PC-9 (cell line): ENCODE measurements around the gene RAB40C. TPM values are rescaled to one million over a fixed set of nuclear protein-coding genes. Genes with fewer than 3 reads are reported as not detected.

Experiments
- BruUV-seq: library from RNA; stranded (reverse); fragments of 400-500 nt; replicated peaks from 2 replicates; lab custom pipeline; 2021; lab: Mats Ljungman, UMichigan
- CTCF ChIA-PET: fragments of 300-600 bp; sonication (Branson Sonifier 250); formaldehyde crosslinking; loops from one replicate; lab custom pipeline; 2022; ENCODE audit warnings: antibody characterized with exemption; lab: Charles Lee
- POLR2A ChIA-PET: fragments of 300-600 bp; sonication (Branson Sonifier 250); formaldehyde crosslinking; loops from one replicate; lab custom pipeline; 2022; ENCODE audit warnings: antibody characterized with exemption; ENCODE audit not compliant: unreplicated experiment; lab: Charles Lee
- DNase-seq, 2 experiments: peaks; one replicate each; pipeline versions ENCODE4 v3.0.0 to v3.0.0-alpha.2; 2015 to 2022; ENCODE audit warnings: mixed read lengths in 1 of 2
- H2AFZ ChIP-seq: fragments of 200-600 bp; sonication (generic); 2 replicates; pipeline ENCODE4 v1.8.1; 2017; ENCODE audit warnings: antibody characterized with exemption
- H3F3A ChIP-seq: fragments of 200-600 bp; sonication (generic); 2 replicates; pipeline ENCODE4 v1.8.1; 2017; ENCODE audit warnings: antibody characterized with exemption, mild to moderate bottlenecking, low read depth; ENCODE audit not compliant: insufficient read depth
- H3K27ac ChIP-seq: fragments of 200-600 bp; sonication (generic); 2 replicates; pipeline ENCODE4 v1.6.1; 2016; ENCODE audit warnings: mixed run types
- H3K27me3 ChIP-seq: fragments of 200-600 bp; sonication (generic); 2 replicates; pipeline ENCODE4 v1.6.1; 2016; ENCODE audit warnings: low read depth, mixed run types; ENCODE audit not compliant: insufficient read depth
- H3K36me3 ChIP-seq: fragments of 200-600 bp; sonication (generic); 2 replicates; pipeline ENCODE4 v1.6.1; 2016; ENCODE audit warnings: low read depth, mixed run types
- H3K4me1 ChIP-seq: fragments of 200-600 bp; sonication (generic); replicated peaks from 2 replicates; pipeline ENCODE4 v1.6.1; 2016; ENCODE audit warnings: mixed run types; ENCODE audit not compliant: insufficient read depth
- H3K4me2 ChIP-seq: fragments of 200-600 bp; sonication (generic); 2 replicates; pipeline ENCODE4 v1.6.1; 2017; ENCODE audit warnings: mixed run types
- H3K4me3 ChIP-seq: fragments of 200-600 bp; sonication (generic); 2 replicates; pipeline ENCODE4 v1.6.1; 2016; ENCODE audit warnings: mixed run types
- H3K79me2 ChIP-seq: fragments of 200-600 bp; sonication (generic); 2 replicates; pipeline ENCODE4 v1.6.1; 2017; ENCODE audit warnings: low read depth, mixed run types
- H3K9me2 ChIP-seq: fragments of 200-600 bp; sonication (generic); 2 replicates; pipeline ENCODE4 v1.8.1; 2017; ENCODE audit warnings: mild to moderate bottlenecking; ENCODE audit not compliant: insufficient read depth
- H3K9me3 ChIP-seq: fragments of 200-600 bp; sonication (generic); 2 replicates; pipeline ENCODE4 v1.8.1; 2016; ENCODE audit warnings: low read depth; ENCODE audit not compliant: insufficient read depth
- H4K20me1 ChIP-seq: fragments of 200-600 bp; sonication (generic); 2 replicates; pipeline ENCODE4 v1.8.1; 2017; ENCODE audit not compliant: insufficient read depth
- EZH2 ChIP-seq: fragments of 200-600 bp; sonication (generic); IDR thresholded peaks from 2 replicates; pipeline ENCODE4 v1.8.0; 2017; ENCODE audit warnings: antibody characterized with exemption, low read depth
- intact Hi-C: fragments of 100-400 bp; cut with micrococcal nuclease; formaldehyde crosslinking; loops from one replicate; pipeline ENCODE4 v1.10.0; 2022; ENCODE audit not compliant: unreplicated experiment
- total RNA-seq: library from RNA; stranded (reverse); gene quantifications from 2 replicates; pipeline ENCODE4 v1.2.3, GENCODE V29; 2021
- TF ChIP-seq, protein P1 (sequence below): fragments of 200-600 bp; sonication (generic); conservative IDR thresholded peaks from 2 replicates; pipeline ENCODE4 v1.6.1; 2017; ENCODE audit warnings: mixed run types, antibody characterized with exemption, mild to moderate bottlenecking, moderate library complexity

Gene RAB40C
- total RNA-seq, 1 experiment from 2014 or later = 47.1 TPM

DNA sequence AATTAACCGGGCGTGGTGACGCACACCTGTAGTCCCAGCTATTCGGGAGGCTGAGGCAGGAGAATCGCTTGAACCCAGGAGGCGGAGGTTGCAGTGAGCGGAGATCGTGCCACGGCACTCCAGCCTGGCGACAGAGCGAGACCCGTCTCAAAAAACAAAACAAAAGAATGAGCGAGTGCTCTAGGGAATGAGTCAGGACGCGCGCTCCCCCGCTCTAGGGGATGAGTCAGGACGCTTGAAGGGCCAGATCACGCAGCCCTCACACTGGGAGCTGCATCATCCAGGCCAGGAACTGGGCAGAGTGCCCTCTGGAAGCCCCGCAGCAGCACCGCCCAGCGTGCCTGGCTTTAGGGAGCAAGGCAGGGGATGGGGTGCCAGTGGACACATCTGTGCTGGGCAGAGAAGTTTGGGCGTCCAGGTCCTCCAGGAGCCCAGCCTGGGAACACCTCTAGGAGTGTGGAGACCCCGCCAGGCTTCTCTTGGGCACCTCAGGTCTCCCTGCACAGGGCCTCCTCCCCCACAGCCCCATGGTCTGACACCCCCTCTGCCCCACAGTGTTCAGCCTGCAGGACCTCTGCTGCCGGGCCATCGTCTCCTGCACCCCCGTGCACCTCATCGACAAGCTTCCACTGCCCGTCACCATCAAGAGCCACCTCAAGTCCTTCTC, 37.1 kb downstream of the RAB40C start:
- Histone ChIP-seq H3K79me2 (no peaks in the 10 kb centered on the region), H3K27me3 (no peaks in the 10 kb centered on the region), H3K4me1 (peaks cover 24% of the 10 kb centered on the region), H3K4me2 (peak overlapping the region; percentile 60), H3K9me3 (no peaks in the 10 kb centered on the region), H3K4me3 (no peak overlapping the region), H2AFZ (no peak overlapping the region), H3F3A (peaks cover 41% of the 10 kb centered on the region; the same call in 1 of the 2 replicates), H3K9me2 (no peaks in the 10 kb centered on the region), H4K20me1 (0 out of 2 replicates have a peak, but pooled peaks cover 12% of the 10 kb centered on the region), H3K27ac (peak overlapping the region; percentile 76), H3K36me3 (no peaks in the 10 kb centered on the region)
- ChIA-PET POLR2A (interaction anchor here (0.5 to 0.6 kb wide), 3 partner anchors 16 to 1266 kb away, joined by 3 to 4 read pairs (median 3); partner anchors contain the start of gene AXIN1), CTCF (interaction anchor here (0.5 kb wide), 1 partner anchor 224 kb away, joined by 3 read pairs; no protein-coding TSS in a partner anchor)
- TF ChIP-seq EZH2 = no peak
- TF ChIP-seq, protein P1, sequence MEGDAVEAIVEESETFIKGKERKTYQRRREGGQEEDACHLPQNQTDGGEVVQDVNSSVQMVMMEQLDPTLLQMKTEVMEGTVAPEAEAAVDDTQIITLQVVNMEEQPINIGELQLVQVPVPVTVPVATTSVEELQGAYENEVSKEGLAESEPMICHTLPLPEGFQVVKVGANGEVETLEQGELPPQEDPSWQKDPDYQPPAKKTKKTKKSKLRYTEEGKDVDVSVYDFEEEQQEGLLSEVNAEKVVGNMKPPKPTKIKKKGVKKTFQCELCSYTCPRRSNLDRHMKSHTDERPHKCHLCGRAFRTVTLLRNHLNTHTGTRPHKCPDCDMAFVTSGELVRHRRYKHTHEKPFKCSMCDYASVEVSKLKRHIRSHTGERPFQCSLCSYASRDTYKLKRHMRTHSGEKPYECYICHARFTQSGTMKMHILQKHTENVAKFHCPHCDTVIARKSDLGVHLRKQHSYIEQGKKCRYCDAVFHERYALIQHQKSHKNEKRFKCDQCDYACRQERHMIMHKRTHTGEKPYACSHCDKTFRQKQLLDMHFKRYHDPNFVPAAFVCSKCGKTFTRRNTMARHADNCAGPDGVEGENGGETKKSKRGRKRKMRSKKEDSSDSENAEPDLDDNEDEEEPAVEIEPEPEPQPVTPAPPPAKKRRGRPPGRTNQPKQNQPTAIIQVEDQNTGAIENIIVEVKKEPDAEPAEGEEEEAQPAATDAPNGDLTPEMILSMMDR = no peak
- BruUV-seq = no TSS peak
- intact Hi-C loops = loop anchor here (1.0 to 5.0 kb wide), 2 partner anchors 34 to 40 kb away; partner anchors contain the start of gene RHOT2
- peak; percentile 87 to 94 for DNase-seq

- H3K9me3 ChIP-seq = no peaks in the 10 kb centered on the region
- H2AFZ ChIP-seq = no peak overlapping the region
- H3F3A ChIP-seq = peaks cover 40% of the 10 kb centered on the region; the same call in 1 of the 2 replicates
- POLR2A ChIA-PET = interaction anchor here (0.5 kb wide), 2 partner anchors 15 to 1265 kb away, joined by 3 to 4 read pairs; no protein-coding TSS in a partner anchor
- no peaks in the 10 kb centered on the region for H3K9me2 ChIP-seq
- TF ChIP-seq, protein P1 = no peak
- TF ChIP-seq EZH2 = no peak
- no peak overlapping the region for H3K4me3 ChIP-seq
- H3K4me2 ChIP-seq = peak overlapping the region; percentile 60
- H3K27me3 ChIP-seq = no peaks in the 10 kb centered on the region
- H4K20me1 ChIP-seq = 0 out of 2 replicates have a peak, but pooled peaks cover 12% of the 10 kb centered on the region
- DNase-seq = peak in 1 of 2 experiments; percentile 89
- no peak overlapping the region; the same call in 1 of the 2 replicates for H3K27ac ChIP-seq
- BruUV-seq = no TSS peak
- CTCF ChIA-PET = interaction anchor here (0.5 kb wide), 1 partner anchor 225 kb away, joined by 3 read pairs; no protein-coding TSS in a partner anchor
- H3K79me2 ChIP-seq = no peaks in the 10 kb centered on the region
- H3K36me3 ChIP-seq = no peaks in the 10 kb centered on the region
- intact Hi-C loops = loop anchor here (1.0 to 5.0 kb wide), 2 partner anchors 34 to 40 kb away; partner anchors contain the start of gene RHOT2
- peaks cover 24% of the 10 kb centered on the region for H3K4me1 ChIP-seq
These were observed 37.8 kb downstream of the RAB40C start for GRCh38 chr16:627454-628239.
